IPS-20b (cell line): ENCODE data around the gene C16orf90.

ENCODE experiments used
- H3K27ac ChIP-seq: one replicate; pipeline ENCODE4 v1.5.1; 2013; ENCODE audit warnings: low read length
- H3K27me3 ChIP-seq: 2 replicates; pipeline ENCODE4 v1.6.1; 2013; ENCODE audit warnings: mild to moderate bottlenecking, low read length, inconsistent platforms; ENCODE audit not compliant: insufficient read depth
- H3K36me3 ChIP-seq: 2 replicates; pipeline ENCODE4 v1.6.1; 2013; ENCODE audit warnings: low read depth, mild to moderate bottlenecking, inconsistent platforms, low read length, moderate library complexity; ENCODE audit not compliant: insufficient read depth
- H3K4me1 ChIP-seq: 2 replicates; pipeline ENCODE4 v1.6.1; 2013; ENCODE audit warnings: mild to moderate bottlenecking, control low read depth, inconsistent platforms, low read length, moderate library complexity; ENCODE audit not compliant: insufficient read depth
- H3K4me3 ChIP-seq: 2 replicates; pipeline ENCODE4 v1.5.1; 2013; ENCODE audit warnings: mild to moderate bottlenecking, low read length, inconsistent platforms
- H3K9ac ChIP-seq: 2 replicates; pipeline ENCODE4 v1.6.1; 2013; ENCODE audit warnings: low read depth, mild to moderate bottlenecking, inconsistent platforms, low read length, moderate library complexity
- H3K9me3 ChIP-seq: 2 replicates; pipeline ENCODE4 v1.6.1; 2013; ENCODE audit warnings: mild to moderate bottlenecking, low read depth, low read length, inconsistent platforms; ENCODE audit not compliant: insufficient read depth

C16orf90 gene

GRCh38 chr16:3458278-3458851 is 36.9 kb downstream of the C16orf90 start:
- Histone ChIP-seq H3K27ac (peak overlapping the region; percentile 82), H3K4me3 (peak overlapping the region; percentile 94), H3K4me1 (peaks cover 15% of the 10 kb centered on the region), H3K27me3 (no peaks in the 10 kb centered on the region), H3K36me3 (no peaks in the 10 kb centered on the region), H3K9ac (peak overlapping the region; percentile 94), H3K9me3 (no peaks in the 10 kb centered on the region)

GRCh38 chr16:3457434-3458252 is 37.6 kb downstream of the C16orf90 start:
- Histone ChIP-seq H3K9me3 (no peaks in the 10 kb centered on the region), H3K4me1 (peaks cover 15% of the 10 kb centered on the region), H3K27ac (peak overlapping the region; percentile 34), H3K9ac (peak overlapping the region; percentile 94; the same call in 1 of the 2 replicates), H3K36me3 (no peaks in the 10 kb centered on the region), H3K4me3 (peak overlapping the region; percentile 94), H3K27me3 (no peaks in the 10 kb centered on the region)

DNA sequence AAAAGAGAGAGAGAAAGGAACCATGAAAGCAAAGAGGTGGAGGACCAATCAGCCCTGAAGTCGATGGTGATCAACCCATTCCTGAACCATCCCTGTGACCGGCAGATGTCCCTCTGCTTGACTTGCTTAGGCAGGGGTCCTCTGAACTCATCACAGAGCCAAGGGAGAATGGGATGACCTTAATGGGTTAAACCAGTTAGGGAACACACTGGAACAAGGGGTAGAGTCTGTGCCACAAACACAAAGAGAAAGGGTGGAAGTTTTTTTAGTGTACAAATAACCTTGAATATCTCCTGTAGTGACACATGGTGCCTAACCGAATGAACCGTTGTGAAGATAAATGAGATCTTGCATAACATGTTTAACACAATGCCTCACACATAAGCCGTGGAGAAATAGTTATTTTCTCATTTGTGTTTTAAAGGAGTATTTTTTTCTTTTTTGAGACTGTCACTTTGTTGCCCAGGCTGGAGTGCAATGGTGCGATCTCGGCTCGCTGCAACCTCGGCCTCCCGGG is 40.6 kb downstream of the C16orf90 start:
- Histone ChIP-seq H3K27ac (no peak overlapping the region), H3K36me3 (no peaks in the 10 kb centered on the region), H3K27me3 (no peaks in the 10 kb centered on the region), H3K9ac (no peak overlapping the region), H3K4me3 (no peak overlapping the region), H3K4me1 (peaks cover 10% of the 10 kb centered on the region), H3K9me3 (no peaks in the 10 kb centered on the region)

- Histone ChIP-seq H3K27ac (no peak overlapping the region), H3K9me3 (no peaks in the 10 kb centered on the region), H3K4me3 (no peak overlapping the region), H3K36me3 (no peaks in the 10 kb centered on the region), H3K27me3 (no peaks in the 10 kb centered on the region), H3K9ac (no peak overlapping the region), H3K4me1 (peaks cover 4% of the 10 kb centered on the region)
Observed at GRCh38 chr16:3454093-3454492, 41.2 kb downstream of the C16orf90 start.

DNA sequence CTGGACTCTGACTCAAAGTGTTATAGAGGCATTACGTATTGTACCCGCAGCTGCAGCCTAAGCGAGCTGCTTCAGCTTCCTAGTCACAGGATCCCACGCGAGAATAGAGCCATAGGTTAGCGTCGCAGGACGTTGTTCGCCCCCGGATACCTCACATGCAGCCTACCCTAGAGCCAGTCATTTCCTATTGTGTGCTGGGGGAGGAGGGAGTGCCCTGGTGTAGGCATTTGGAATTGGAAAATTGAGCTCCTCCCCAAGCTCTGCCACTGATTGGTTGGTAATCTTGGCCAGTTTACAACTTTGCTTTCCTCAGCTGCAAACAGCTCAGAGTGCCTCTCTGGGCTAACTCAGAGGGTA is 51.3 kb downstream of the C16orf90 start:
- H3K9me3 ChIP-seq, result peaks cover 7% of the 10 kb centered on the region; the same call in 1 of the 2 replicates
- H3K4me3 ChIP-seq, result peak overlapping the region; percentile 88
- no peaks in the 10 kb centered on the region for H3K27me3 ChIP-seq
- H3K4me1 ChIP-seq, result no peaks in the 10 kb centered on the region
- H3K27ac ChIP-seq, result no peak overlapping the region
- H3K9ac ChIP-seq, result peak overlapping the region; percentile 69; the same call in 1 of the 2 replicates
- H3K36me3 ChIP-seq, result peaks cover 17% of the 10 kb centered on the region; the same call in 1 of the 2 replicates
